SK-N-SH (cell line): ENCODE data around the gene TBC1D1. TPM values are rescaled to one million over a fixed set of nuclear protein-coding genes. Genes with fewer than 3 reads are reported as not detected.

Source experiments
- CTCF ChIA-PET: fragments of 300-600, 350-600 bp; formaldehyde crosslinking; extraction: SDS; loops from one replicate; lab custom pipeline; 2021; lab: Yijun Ruan, JAX
- POLR2A ChIA-PET: fragments of 350-600 bp; sonication (Branson Sonifier 250); formaldehyde crosslinking; extraction: SDS; loops from one replicate; lab custom pipeline; 2020; ENCODE audit warnings: antibody characterized with exemption, inconsistent platforms; lab: Yijun Ruan, JAX
- DNase-seq: peaks from one replicate; pipeline ENCODE4 v3.0.0; 2012
- H2AFZ ChIP-seq: fragments of 200-600 bp; sonication (generic); 2 replicates; pipeline ENCODE4 v1.8.1; 2016; ENCODE audit warnings: antibody characterized with exemption, mild to moderate bottlenecking, low read depth
- H3F3A ChIP-seq: fragments of 200-600 bp; sonication (generic); replicated peaks from 2 replicates; pipeline ENCODE3; 2016; ENCODE audit warnings: antibody characterized with exemption, mild to moderate bottlenecking; ENCODE audit not compliant: insufficient read depth
- H3K27ac ChIP-seq, 2 experiments: fragments of 200-500 bp in 1 of 2; fragments of 200-600 bp in 1 of 2; sonication (Bioruptor generic) in 1 of 2; sonication (generic), shearing (Covaris generic) in 1 of 2; 2 replicates each; pipeline versions ENCODE4 v1.5.1 to v1.6.1; 2014 to 2016; ENCODE audit warnings: low read depth in 2 of 2, inconsistent platforms in 1 of 2, low read length in 1 of 2, mild to moderate bottlenecking in 1 of 2, mixed read lengths in 1 of 2
- H3K27me3 ChIP-seq: fragments of 200-600 bp; sonication (generic), shearing (Covaris generic); 2 replicates; pipeline ENCODE4 v1.6.1; 2016; ENCODE audit warnings: mixed run types; ENCODE audit not compliant: insufficient read depth
- H3K36me3 ChIP-seq, 2 experiments: fragments of 200-500 bp in 1 of 2; fragments of 200-600 bp in 1 of 2; sonication (Bioruptor generic) in 1 of 2; sonication (generic) in 1 of 2; replicated peaks in 1 of 2; 2 replicates each; pipeline versions ENCODE3 to v1.5.1; 2014 to 2016; ENCODE audit warnings: low read length in 1 of 2, mild to moderate bottlenecking in 1 of 2; ENCODE audit not compliant: insufficient read depth in 2 of 2, control insufficient read depth in 1 of 2
- H3K4me1 ChIP-seq, 2 experiments: fragments of 200-500 bp in 1 of 2; fragments of 200-600 bp in 1 of 2; sonication (Bioruptor generic) in 1 of 2; sonication (generic), shearing (Covaris generic) in 1 of 2; 2 replicates each; pipeline versions ENCODE4 v1.5.1 to v1.6.1; 2014 to 2016; ENCODE audit warnings: low read depth in 1 of 2, low read length in 1 of 2, mixed run types in 1 of 2; ENCODE audit not compliant: insufficient read depth in 2 of 2, control insufficient read depth in 1 of 2
- H3K4me2 ChIP-seq: fragments of 200-600 bp; sonication (generic), shearing (Covaris generic); 2 replicates; pipeline ENCODE4 v1.6.1; 2017; ENCODE audit warnings: mixed run types
- H3K4me3 ChIP-seq, 2 experiments: fragments of 200-500 bp in 1 of 2; fragments of 200-600 bp in 1 of 2; sonication (Bioruptor generic) in 1 of 2; sonication (generic), shearing (Covaris generic) in 1 of 2; 2 replicates each; pipeline versions ENCODE4 v1.5.1 to v1.8.1; 2014 to 2016; ENCODE audit warnings: low read depth in 2 of 2, inconsistent platforms in 1 of 2, low read length in 1 of 2, mild to moderate bottlenecking in 1 of 2, mixed read lengths in 1 of 2, moderate library complexity in 1 of 2
- H3K79me2 ChIP-seq: fragments of 200-600 bp; sonication (generic); 2 replicates; pipeline ENCODE4 v1.8.1; 2017; ENCODE audit warnings: mild to moderate bottlenecking; ENCODE audit not compliant: insufficient read depth
- H3K9ac ChIP-seq: fragments of 200-600 bp; sonication (generic); 2 replicates; pipeline ENCODE4 v1.6.1; 2017; ENCODE audit warnings: mixed run types
- H3K9me2 ChIP-seq: fragments of 200-600 bp; sonication (generic); 2 replicates; pipeline ENCODE4 v1.6.1; 2017; ENCODE audit warnings: mixed run types
- H3K9me3 ChIP-seq: fragments of 200-600 bp; sonication (generic); 2 replicates; pipeline ENCODE4 v1.6.1; 2017; ENCODE audit warnings: mixed run types, mild to moderate bottlenecking, moderate library complexity
- H4K20me1 ChIP-seq: fragments of 200-600 bp; sonication (generic); 2 replicates; pipeline ENCODE4 v1.6.1; 2017; ENCODE audit warnings: mild to moderate bottlenecking, mixed run types; ENCODE audit not compliant: insufficient read depth
- ELF1 ChIP-seq: IDR thresholded peaks from 2 replicates; pipeline ENCODE4 v1.4.0; 2012
- EP300 ChIP-seq, 2 experiments: IDR thresholded peaks; 2 replicates each; pipeline versions ENCODE4 v1.4.0 to v1.6.1; 2012; ENCODE audit warnings: borderline replicate concordance in 1 of 2, low read depth in 1 of 2, low read length in 1 of 2
- FOXM1 ChIP-seq: IDR thresholded peaks from 2 replicates; pipeline ENCODE4 v1.4.0; 2012; ENCODE audit warnings: low read depth, mild to moderate bottlenecking
- GATA2 ChIP-seq: sonication (generic); formaldehyde crosslinking; IDR thresholded peaks from 2 replicates; pipeline ENCODE4 v1.5.0; 2020; ENCODE audit warnings: mild to moderate bottlenecking, missing genetic modification reagents
- MAX ChIP-seq: IDR thresholded peaks from 2 replicates; pipeline ENCODE4 v1.4.0; 2012; ENCODE audit warnings: low read depth
- MEF2A ChIP-seq: IDR thresholded peaks from 2 replicates; pipeline ENCODE4 v1.4.0; 2012; ENCODE audit warnings: low read depth, borderline replicate concordance
- NFIC ChIP-seq: IDR thresholded peaks from 2 replicates; pipeline ENCODE4 v1.4.0; 2012; ENCODE audit warnings: borderline replicate concordance
- NRF1 ChIP-seq: IDR thresholded peaks from 2 replicates; pipeline ENCODE4 v1.6.1; 2012; ENCODE audit warnings: low read depth, mild to moderate bottlenecking, low read length
- POLR2AphosphoS5 ChIP-seq: IDR thresholded peaks from 2 replicates; pipeline ENCODE4 v1.6.1; 2012; ENCODE audit warnings: low read depth, low read length
- RAD21 ChIP-seq: IDR thresholded peaks from 2 replicates; pipeline ENCODE4 v1.6.1; 2012; ENCODE audit warnings: mild to moderate bottlenecking, low read length
- RCOR1 ChIP-seq: fragments of 150-350 bp; IDR thresholded peaks from 2 replicates; pipeline ENCODE4 v1.6.1; 2017; ENCODE audit warnings: antibody characterized with exemption, low read length
- SIN3A ChIP-seq: IDR thresholded peaks from 2 replicates; pipeline ENCODE4 v1.6.1; 2012; ENCODE audit warnings: low read depth, mild to moderate bottlenecking, low read length, moderate library complexity, borderline replicate concordance
- TAF1 ChIP-seq: IDR thresholded peaks from 2 replicates; pipeline ENCODE4 v1.6.1; 2012; ENCODE audit warnings: low read depth, mild to moderate bottlenecking, low read length, moderate library complexity, borderline replicate concordance
- TCF12 ChIP-seq: IDR thresholded peaks from 2 replicates; pipeline ENCODE4 v1.4.0; 2012
- TEAD4 ChIP-seq: IDR thresholded peaks from 2 replicates; pipeline ENCODE4 v1.4.0; 2012; ENCODE audit warnings: mild to moderate bottlenecking, borderline replicate concordance; ENCODE audit not compliant: insufficient read depth
- USF2 ChIP-seq: fragments of 150-350 bp; IDR thresholded peaks from 2 replicates; pipeline ENCODE4 v1.6.1; 2017; ENCODE audit warnings: antibody characterized with exemption, low read length, low read depth, borderline replicate concordance
- WGBS: methylation state at CpG from one replicate; pipeline ENCODE4 v1.1.6; 2017; ENCODE audit warnings: low lambda C conversion rate; 5-methylcytosine and 5-hydroxymethylcytosine counted together
- polyA plus RNA-seq, 3 experiments: library from polyadenylated mRNA; depleted of rRNA; stranded (reverse); fragments of >200 nt; gene quantifications; 2 replicates each; pipeline ENCODE4 v1.2.3, GENCODE V29; 2012

TBC1D1 gene
- polyA plus RNA-seq, 1 of the 3 experiments (the other 2 are of a cell fraction), result 29.8 TPM

- H3K9me2 ChIP-seq, result no peaks in the 10 kb centered on the region
- H3K4me1 ChIP-seq, result peaks cover 0 to 13% of the 10 kb centered on the region in 2 experiments; a peak in 1 of 4 replicates
- H3F3A ChIP-seq, result no peaks in the 10 kb centered on the region
- no peaks in the 10 kb centered on the region for H4K20me1 ChIP-seq
- H3K9ac ChIP-seq, result no peak overlapping the region
- WGBS, result 73% methylated on average over 4 of the region's 5 CpGs
- POLR2A ChIA-PET, result no interaction called here
- H2AFZ ChIP-seq, result no peak overlapping the region
- no peak for DNase-seq
- CTCF ChIA-PET, result interaction anchor here (1.5 to 1.8 kb wide), 2 partner anchors 86 to 142 kb away, joined by 3 to 4 read pairs; no protein-coding TSS in a partner anchor
- no peaks in the 10 kb centered on the region for H3K79me2 ChIP-seq
- TF ChIP-seq MEF2A (no peak), USF2 (no peak)
- no peaks in the 10 kb centered on the region for H3K9me3 ChIP-seq
- no peaks in the 10 kb centered on the region for H3K36me3 ChIP-seq
- H3K4me2 ChIP-seq, result no peak overlapping the region
- peaks cover 47% of the 10 kb centered on the region for H3K27me3 ChIP-seq
- H3K27ac ChIP-seq, result no peak overlapping the region
- no peak overlapping the region for H3K4me3 ChIP-seq
Observed at GRCh38 chr4:37892641-37893040, 1.8 kb downstream of the TBC1D1 start.

GRCh38 chr4:37893164-37893563 lies 2.3 kb downstream of the TBC1D1 start:
- CTCF ChIA-PET, result interaction anchor here (1.4 to 1.8 kb wide), 3 partner anchors 34 to 142 kb away, joined by 3 to 4 read pairs (median 3); no protein-coding TSS in a partner anchor
- H3K27me3 ChIP-seq, result peaks cover 45% of the 10 kb centered on the region
- H3K9me2 ChIP-seq, result no peaks in the 10 kb centered on the region
- no peak for TF ChIP-seq NFIC
- no peak for TF ChIP-seq GATA2 (CRISPR knock-in tag)
- no peak for TF ChIP-seq RCOR1
- TF ChIP-seq MEF2A, result no peak
- no peak for TF ChIP-seq SIN3A
- TF ChIP-seq NRF1, result no peak
- H3F3A ChIP-seq, result no peaks in the 10 kb centered on the region
- 79% methylated on average over 3 of the region's 3 CpGs for WGBS
- peaks cover 0 to 13% of the 10 kb centered on the region in 2 experiments; a peak in 1 of 4 replicates for H3K4me1 ChIP-seq
- H3K9me3 ChIP-seq, result no peaks in the 10 kb centered on the region
- no peak overlapping the region for H3K27ac ChIP-seq
- no peaks in the 10 kb centered on the region for H3K79me2 ChIP-seq
- no peaks in the 10 kb centered on the region for H3K36me3 ChIP-seq
- no peak overlapping the region for H2AFZ ChIP-seq
- no peaks in the 10 kb centered on the region for H4K20me1 ChIP-seq
- POLR2A ChIA-PET, result no interaction called here
- DNase-seq, result no peak
- no peak overlapping the region for H3K9ac ChIP-seq
- H3K4me2 ChIP-seq, result no peak overlapping the region
- H3K4me3 ChIP-seq, result no peak overlapping the region

GRCh38 chr4:37895271-37895670 lies 4.4 kb downstream of the TBC1D1 start:
- Histone ChIP-seq H3K36me3 (no peaks in the 10 kb centered on the region), H3F3A (no peaks in the 10 kb centered on the region), H3K27me3 (peaks cover 36% of the 10 kb centered on the region), H3K4me2 (no peak overlapping the region), H3K4me1 (peaks cover 0 to 7% of the 10 kb centered on the region in 2 experiments; a peak in 1 of 4 replicates), H3K9me3 (no peaks in the 10 kb centered on the region), H3K27ac (no peak overlapping the region), H3K9me2 (no peaks in the 10 kb centered on the region), H2AFZ (no peak overlapping the region), H4K20me1 (no peaks in the 10 kb centered on the region), H3K79me2 (no peaks in the 10 kb centered on the region), H3K4me3 (no peak overlapping the region), H3K9ac (no peak overlapping the region)
- no peak for DNase-seq
- ChIA-PET POLR2A (no interaction called here), CTCF (interaction anchor here (1.3 kb wide), 1 partner anchor 8 kb away, joined by 3 read pairs; no protein-coding TSS in a partner anchor)
- 50% methylated on average over 6 of the region's 7 CpGs for WGBS
- TF ChIP-seq RAD21 (no peak), EP300 (IDR thresholded peaks at IDR 0.05; ENCODE audit: borderline replicate concordance in 1 of 2, low read depth in 1 of 2, low read length in 1 of 2) (no peak), TAF1 (no peak), POLR2AphosphoS5 (no peak), TEAD4 (no peak), ELF1 (no peak), MAX (no peak), TCF12 (no peak), USF2 (no peak), FOXM1 (no peak)
